NOMO-1 treated with dmso at 0.1 percent for 144 hours (cell line): ENCODE results near the gene PIGQ.

ENCODE experiments used
- DNase-seq: peaks from one replicate; lab custom pipeline; 2025; ENCODE audit not compliant: unreplicated experiment; lab: John Stamatoyannopoulos, UW

PIGQ gene

GRCh38 chr16:569445-570254 lies at the start of gene PIGQ:
TSS of gene PIGQ (plus strand) at chr16:569968. CDS start at chr16:574075, 4,107 bp downstream.
- DNase-seq: peak; percentile 29

GRCh38 chr16:520847-521246 lies 48.9 kb upstream of the PIGQ start:
- DNase-seq: no peak

- no peak for DNase-seq
Measured at GRCh38 chr16:521381-522210, 48.2 kb upstream of the PIGQ start.

GRCh38 chr16:522320-523096 lies 47.3 kb upstream of the PIGQ start:
- no peak for DNase-seq

GRCh38 chr16:523097-523741 lies 46.5 kb upstream of the PIGQ start:
- no peak for DNase-seq

- DNase-seq: no peak
Measured at GRCh38 chr16:524274-525040, 45.3 kb upstream of the PIGQ start.

- no peak for DNase-seq
Measured at GRCh38 chr16:525123-525519, 44.6 kb upstream of the PIGQ start.

GRCh38 chr16:525520-526180 lies 44.1 kb upstream of the PIGQ start:
- DNase-seq: peak; percentile 8

- peak; percentile 40 for DNase-seq
Measured at GRCh38 chr16:526181-527014, 43.4 kb upstream of the PIGQ start.

- peak; percentile 79 for DNase-seq
Measured at GRCh38 chr16:527015-527903, 42.5 kb upstream of the PIGQ start, which contains the start of gene CAPN15. TSS of gene CAPN15 (plus strand) at chr16:527712. CDS start at chr16:546839, 19,127 bp downstream.

GRCh38 chr16:528111-529011 lies 41.4 kb upstream of the PIGQ start:
- DNase-seq: peak; percentile 17

GRCh38 chr16:529012-529575 lies 40.7 kb upstream of the PIGQ start:
- no peak for DNase-seq

GRCh38 chr16:530111-530817 lies 39.5 kb upstream of the PIGQ start:
- no peak for DNase-seq

- no peak for DNase-seq
Measured at GRCh38 chr16:531494-532125, 38.2 kb upstream of the PIGQ start.
